IMR-90 (cell line): Measurements from ENCODE around the gene UNC93B1. TPM values are rescaled to one million over a fixed set of nuclear protein-coding genes. Genes with fewer than 3 reads are reported as not detected.

Experiments used
- ATAC-seq: fragments of 200-7000 bp; cut with Tn5 transposase; 2 replicates; pipeline ENCODE4 v1.9.1; 2020; ENCODE audit warnings: low read depth, mild to moderate bottlenecking, moderate library complexity
- BruUV-seq: library from RNA; stranded (reverse); fragments of 400-500 nt; replicated peaks from 2 replicates; lab custom pipeline; 2021; lab: Mats Ljungman, UMichigan
- CTCF ChIA-PET: fragments of 300-600 bp; formaldehyde crosslinking; extraction: SDS; loops from one replicate; lab custom pipeline; 2021; ENCODE audit warnings: antibody characterized with exemption; lab: Yijun Ruan, JAX
- POLR2A ChIA-PET: fragments of 300-600 bp; sonication (Branson Sonifier 250); formaldehyde crosslinking; loops from one replicate; lab custom pipeline; 2022; ENCODE audit warnings: antibody characterized with exemption; ENCODE audit not compliant: unreplicated experiment; lab: Charles Lee
- DNase-seq: peaks from one replicate; pipeline ENCODE4 v3.0.0; 2013
- H2AFZ ChIP-seq: replicated peaks from 2 replicates; pipeline ENCODE3; 2013; ENCODE audit warnings: low read length, mild to moderate bottlenecking; ENCODE audit not compliant: poor library complexity
- H2AK5ac ChIP-seq: 2 replicates; pipeline ENCODE4 v1.6.1; 2013; ENCODE audit warnings: low read depth, low read length, inconsistent platforms
- H2AK9ac ChIP-seq: replicated peaks from 2 replicates; pipeline ENCODE3; 2013; ENCODE audit warnings: mild to moderate bottlenecking, low read depth, low read length, moderate library complexity; ENCODE audit not compliant: poor library complexity
- H2BK120ac ChIP-seq: 2 replicates; pipeline ENCODE4 v1.6.1; 2013; ENCODE audit warnings: low read depth, low read length, inconsistent platforms
- H2BK15ac ChIP-seq: 3 replicates; pipeline ENCODE4 v1.6.1; 2013; ENCODE audit warnings: low read depth, low read length, inconsistent platforms
- H2BK20ac ChIP-seq: 2 replicates; pipeline ENCODE4 v1.6.1; 2013; ENCODE audit warnings: low read depth, mild to moderate bottlenecking, inconsistent platforms, low read length, moderate library complexity
- H2BK5ac ChIP-seq: 2 replicates; pipeline ENCODE4 v1.6.1; 2013; ENCODE audit warnings: mild to moderate bottlenecking, low read depth, low read length, inconsistent platforms; ENCODE audit not compliant: poor library complexity, severe bottlenecking
- H3K14ac ChIP-seq: replicated peaks from 2 replicates; pipeline ENCODE4 v1.6.1; 2013; ENCODE audit warnings: low read depth, low read length, inconsistent platforms
- H3K18ac ChIP-seq: 2 replicates; pipeline ENCODE4 v1.6.1; 2013; ENCODE audit warnings: low read depth, low read length, control low read depth
- H3K23ac ChIP-seq: 2 replicates; pipeline ENCODE4 v1.6.1; 2013; ENCODE audit warnings: low read depth, low read length, inconsistent platforms
- H3K27ac ChIP-seq: 2 replicates; pipeline ENCODE4 v1.5.1; 2013; ENCODE audit warnings: mild to moderate bottlenecking, control low read depth, low read length; ENCODE audit not compliant: insufficient read depth
- H3K27me3 ChIP-seq: 2 replicates; pipeline ENCODE4 v1.6.1; 2013; ENCODE audit warnings: low read length; ENCODE audit not compliant: control insufficient read depth, insufficient read depth
- H3K36me3 ChIP-seq: 2 replicates; pipeline ENCODE4 v1.6.1; 2013; ENCODE audit warnings: low read length, mixed read lengths; ENCODE audit not compliant: control insufficient read depth, insufficient read depth
- H3K4ac ChIP-seq: 2 replicates; pipeline ENCODE4 v1.6.1; 2013; ENCODE audit warnings: low read depth, low read length, inconsistent platforms
- H3K4me1 ChIP-seq: 2 replicates; pipeline ENCODE4 v1.6.1; 2013; ENCODE audit warnings: low read length, mixed read lengths; ENCODE audit not compliant: control insufficient read depth, insufficient read depth
- H3K4me2 ChIP-seq: 2 replicates; pipeline ENCODE4 v1.6.1; 2013; ENCODE audit warnings: low read depth, mild to moderate bottlenecking, control low read depth, low read length, moderate library complexity
- H3K4me3 ChIP-seq: 2 replicates; pipeline ENCODE4 v1.5.1; 2013; ENCODE audit warnings: low read depth, mild to moderate bottlenecking, control low read depth, low read length, moderate library complexity; ENCODE audit not compliant: insufficient read depth
- H3K56ac ChIP-seq: 2 replicates; pipeline ENCODE4 v1.6.1; 2013; ENCODE audit warnings: low read length, inconsistent platforms; ENCODE audit not compliant: insufficient read depth; ENCODE audit errors: extremely low read depth
- H3K79me1 ChIP-seq, 2 experiments: 2 replicates each; pipeline ENCODE4 v1.6.1; 2013; ENCODE audit warnings: low read length in 2 of 2, inconsistent platforms in 1 of 2, low read depth in 1 of 2
- H3K9ac ChIP-seq: 2 replicates; pipeline ENCODE4 v1.6.1; 2013; ENCODE audit warnings: low read depth, low read length, control low read depth
- H3K9me1 ChIP-seq: 2 replicates; pipeline ENCODE4 v1.6.1; 2013; ENCODE audit warnings: low read length, inconsistent platforms; ENCODE audit not compliant: insufficient read depth
- H3K9me3 ChIP-seq: 2 replicates; pipeline ENCODE4 v1.6.1; 2013; ENCODE audit warnings: low read length; ENCODE audit not compliant: control insufficient read depth, insufficient read depth
- H4K20me1 ChIP-seq: 2 replicates; pipeline ENCODE4 v1.6.1; 2013; ENCODE audit warnings: low read length, inconsistent platforms; ENCODE audit not compliant: insufficient read depth
- H4K5ac ChIP-seq: 2 replicates; pipeline ENCODE4 v1.6.1; 2013; ENCODE audit warnings: mild to moderate bottlenecking, low read depth, low read length, control low read depth
- H4K8ac ChIP-seq, 2 experiments: 2 replicates each; pipeline ENCODE4 v1.6.1; 2013; ENCODE audit warnings: low read depth in 2 of 2, low read length in 2 of 2, control low read depth in 1 of 2, inconsistent platforms in 1 of 2
- H4K91ac ChIP-seq: 2 replicates; pipeline ENCODE4 v1.6.1; 2013; ENCODE audit warnings: low read depth, low read length, inconsistent platforms; ENCODE audit not compliant: insufficient read depth
- CEBPB ChIP-seq: IDR thresholded peaks from 2 replicates; pipeline ENCODE4 v1.6.1; 2012; ENCODE audit warnings: low read depth, low read length, improper control_type of control experiment
- CHD1 ChIP-seq: IDR thresholded peaks from 2 replicates; pipeline ENCODE4 v1.6.1; 2012; ENCODE audit warnings: low read depth, low read length, improper control_type of control experiment
- FOS ChIP-seq: fragments of 150-350 bp; IDR thresholded peaks from 2 replicates; pipeline ENCODE4 v1.6.1; 2016; ENCODE audit warnings: low read depth, low read length
- POLR2A ChIP-seq: IDR thresholded peaks from 2 replicates; pipeline ENCODE4 v1.6.1; 2012; ENCODE audit warnings: mild to moderate bottlenecking, low read depth, low read length
- RAD21 ChIP-seq: IDR thresholded peaks from 2 replicates; pipeline ENCODE4 v1.6.1; 2012; ENCODE audit warnings: low read length, improper control_type of control experiment
- SMC3 ChIP-seq: fragments of 150-350 bp; IDR thresholded peaks from 2 replicates; pipeline ENCODE4 v1.6.1; 2016; ENCODE audit warnings: low read depth, mild to moderate bottlenecking, antibody characterized with exemption, low read length, moderate library complexity
- WGBS, 2 experiments: methylation state at CpG; one replicate each; pipeline versions ENCODE4 v1.1.5 to v1.1.7; 2013; ENCODE audit warnings: missing lambda C conversion rate in 2 of 2; ENCODE audit not compliant: insufficient read length in 1 of 2; ENCODE audit errors: extremely low coverage in 2 of 2; 5-methylcytosine and 5-hydroxymethylcytosine counted together
- dilution Hi-C: fragments of 300-500 bp; cut with HindIII; formaldehyde crosslinking; loops from one replicate; pipeline ENCODE4 v1.14.3; 2018; ENCODE audit warnings: low sequenced_read_pairs; ENCODE audit not compliant: unreplicated experiment
- in situ Hi-C: fragments of 300-500 bp; cut with MboI; formaldehyde crosslinking; loops from 3 replicates; pipeline ENCODE4 v1.14.3; 2019; ENCODE audit warnings: low sequenced_read_pairs, inconsistent platforms, mixed read lengths
- intact Hi-C: fragments of 100-400 bp; cut with micrococcal nuclease; formaldehyde crosslinking; loops from 2 replicates; pipeline ENCODE4 v1.10.0; 2022
- polyA plus RNA-seq, 3 experiments: library from polyadenylated mRNA; depleted of rRNA; stranded (reverse); fragments of >200 nt; gene quantifications; 2 replicates each; pipeline ENCODE4 v1.2.3, GENCODE V29; 2012; ENCODE audit warnings: low replicate concordance in 1 of 3
- total RNA-seq: library from RNA; depleted of rRNA; stranded (reverse); fragments of >200 nt; gene quantifications from 2 replicates; pipeline ENCODE4 v1.2.3, GENCODE V29; 2012
- TF ChIP-seq, protein P1 (sequence below): conservative IDR thresholded peaks from 2 replicates; pipeline ENCODE4 v1.5.1; 2012; ENCODE audit warnings: mild to moderate bottlenecking, low read depth, low read length, improper control_type of control experiment

The UNC93B1 gene
- total and polyA plus RNA-seq, 2 of the 4 experiments (the other 2 are of a cell fraction), result 10.9 to 19.2 TPM

DNA sequence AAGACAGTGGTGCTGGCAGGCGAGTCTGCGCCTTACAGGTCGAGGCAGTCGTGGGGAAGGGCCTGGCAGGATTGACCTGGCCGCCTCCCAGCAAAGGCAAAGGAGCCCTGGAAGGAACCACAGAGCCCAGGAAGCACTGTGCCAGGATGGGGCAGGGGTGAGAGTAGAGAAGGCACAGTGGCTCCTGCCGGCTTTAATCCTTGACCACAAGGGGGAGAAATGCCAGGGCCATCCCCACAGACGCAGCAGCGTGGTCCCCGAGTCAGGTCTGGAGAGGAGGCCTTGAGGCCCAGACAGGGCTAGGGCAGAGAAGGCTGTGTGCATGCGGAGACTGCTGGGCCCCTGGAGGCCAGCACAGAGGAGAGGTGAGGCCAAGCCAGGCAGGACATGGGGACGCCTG, 16.7 kb upstream of the UNC93B1 start:
- peak overlapping the region; percentile 66 for H3K4ac ChIP-seq
- H3K4me3 ChIP-seq, result no peak overlapping the region
- peaks cover 22% of the 10 kb centered on the region; the same call in 1 of the 2 replicates for H3K36me3 ChIP-seq
- CTCF ChIA-PET, result no interaction called here
- peak overlapping the region; percentile 49; the same call in 1 of the 2 replicates for H4K91ac ChIP-seq
- WGBS, 2 experiments, result 44% methylated on average over 6 of the region's 11 CpGs; no CpG with 5 or more reads in 1 of the 2 experiments
- no peaks in the 10 kb centered on the region for H3K9me3 ChIP-seq
- H2AK9ac ChIP-seq, result peak overlapping the region; percentile 87
- H3K79me1 ChIP-seq, result 0 out of 4 replicates have a peak, but pooled peaks cover 0 to under 1% of the 10 kb centered on the region in 2 experiments
- H4K8ac ChIP-seq, result no peak overlapping the region
- no peak overlapping the region for H3K27ac ChIP-seq
- no peak overlapping the region for H3K14ac ChIP-seq
- no peaks in the 10 kb centered on the region; the same call in 1 of the 2 replicates for H3K9me1 ChIP-seq
- no peak overlapping the region for H3K18ac ChIP-seq
- no peaks in the 10 kb centered on the region for H4K20me1 ChIP-seq
- no peak overlapping the region for H2BK15ac ChIP-seq
- dilution Hi-C loops (no loop called here), intact Hi-C loops (no loop called here), in situ Hi-C loops (no loop called here)
- H3K4me2 ChIP-seq, result no peak overlapping the region
- no peak overlapping the region for H2BK5ac ChIP-seq
- no peaks in the 10 kb centered on the region for H3K27me3 ChIP-seq
- no peak overlapping the region for H3K23ac ChIP-seq
- no TSS peak for BruUV-seq
- 0 out of 2 replicates have a peak overlapping the region, but pooled peaks have one; percentile 4 for H4K5ac ChIP-seq
- no peak overlapping the region for H3K56ac ChIP-seq
- no peak overlapping the region for H2BK20ac ChIP-seq
- peaks cover 6% of the 10 kb centered on the region; the same call in 1 of the 2 replicates for H3K4me1 ChIP-seq
- H2AFZ ChIP-seq, result peak overlapping the region; percentile 64
- H2BK120ac ChIP-seq, result no peak overlapping the region
- peak; percentile 74 for ATAC-seq
- peak overlapping the region; percentile 10; the same call in 1 of the 2 replicates for H2AK5ac ChIP-seq
- POLR2A ChIA-PET, result no interaction called here
- H3K9ac ChIP-seq, result no peak overlapping the region
- DNase-seq, result peak; percentile 35
- TF ChIP-seq, protein P1, sequence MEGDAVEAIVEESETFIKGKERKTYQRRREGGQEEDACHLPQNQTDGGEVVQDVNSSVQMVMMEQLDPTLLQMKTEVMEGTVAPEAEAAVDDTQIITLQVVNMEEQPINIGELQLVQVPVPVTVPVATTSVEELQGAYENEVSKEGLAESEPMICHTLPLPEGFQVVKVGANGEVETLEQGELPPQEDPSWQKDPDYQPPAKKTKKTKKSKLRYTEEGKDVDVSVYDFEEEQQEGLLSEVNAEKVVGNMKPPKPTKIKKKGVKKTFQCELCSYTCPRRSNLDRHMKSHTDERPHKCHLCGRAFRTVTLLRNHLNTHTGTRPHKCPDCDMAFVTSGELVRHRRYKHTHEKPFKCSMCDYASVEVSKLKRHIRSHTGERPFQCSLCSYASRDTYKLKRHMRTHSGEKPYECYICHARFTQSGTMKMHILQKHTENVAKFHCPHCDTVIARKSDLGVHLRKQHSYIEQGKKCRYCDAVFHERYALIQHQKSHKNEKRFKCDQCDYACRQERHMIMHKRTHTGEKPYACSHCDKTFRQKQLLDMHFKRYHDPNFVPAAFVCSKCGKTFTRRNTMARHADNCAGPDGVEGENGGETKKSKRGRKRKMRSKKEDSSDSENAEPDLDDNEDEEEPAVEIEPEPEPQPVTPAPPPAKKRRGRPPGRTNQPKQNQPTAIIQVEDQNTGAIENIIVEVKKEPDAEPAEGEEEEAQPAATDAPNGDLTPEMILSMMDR, result peak; percentile 48
- TF ChIP-seq POLR2A, result no peak
- TF ChIP-seq CHD1, result no peak
- no peak for TF ChIP-seq FOS
- TF ChIP-seq RAD21, result peak; percentile 51
- TF ChIP-seq CEBPB, result no peak
- TF ChIP-seq SMC3, result peak; percentile 47
